ENCODE data around the gene PRKCA. TPM values are rescaled to one million over a fixed set of nuclear protein-coding genes. Genes with fewer than 3 reads are reported as not detected.

The PRKCA gene
- total RNA-seq, 4 donors from 2014 or later = 26.0 to 89.0 (median 32.8) TPM

DNA sequence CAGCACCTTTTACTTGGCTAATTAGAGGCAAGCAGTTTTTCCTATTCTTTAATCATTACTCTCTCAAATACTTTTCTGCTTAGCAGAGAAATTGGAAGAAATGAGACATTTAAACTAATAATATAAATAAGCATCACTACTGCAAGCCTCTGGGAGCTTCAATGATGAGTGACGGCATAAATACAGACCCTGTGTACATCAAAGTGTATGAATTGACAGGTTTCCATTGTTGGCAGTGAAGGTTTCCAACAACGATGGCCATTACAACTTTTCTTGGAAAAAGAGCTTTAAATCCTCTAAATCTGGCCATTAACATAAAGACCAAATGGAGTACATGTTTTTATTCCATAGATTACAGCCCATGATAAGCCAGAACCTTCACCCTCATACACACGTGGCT is 493.1 kb downstream of the PRKCA start:
- WGBS, 2 donors (ENCODE audit: low coverage in 1 of 2) = 68 to 81% methylated on average over 2 to 3 of the region's 3 CpGs
- TF ChIP-seq, protein P1, sequence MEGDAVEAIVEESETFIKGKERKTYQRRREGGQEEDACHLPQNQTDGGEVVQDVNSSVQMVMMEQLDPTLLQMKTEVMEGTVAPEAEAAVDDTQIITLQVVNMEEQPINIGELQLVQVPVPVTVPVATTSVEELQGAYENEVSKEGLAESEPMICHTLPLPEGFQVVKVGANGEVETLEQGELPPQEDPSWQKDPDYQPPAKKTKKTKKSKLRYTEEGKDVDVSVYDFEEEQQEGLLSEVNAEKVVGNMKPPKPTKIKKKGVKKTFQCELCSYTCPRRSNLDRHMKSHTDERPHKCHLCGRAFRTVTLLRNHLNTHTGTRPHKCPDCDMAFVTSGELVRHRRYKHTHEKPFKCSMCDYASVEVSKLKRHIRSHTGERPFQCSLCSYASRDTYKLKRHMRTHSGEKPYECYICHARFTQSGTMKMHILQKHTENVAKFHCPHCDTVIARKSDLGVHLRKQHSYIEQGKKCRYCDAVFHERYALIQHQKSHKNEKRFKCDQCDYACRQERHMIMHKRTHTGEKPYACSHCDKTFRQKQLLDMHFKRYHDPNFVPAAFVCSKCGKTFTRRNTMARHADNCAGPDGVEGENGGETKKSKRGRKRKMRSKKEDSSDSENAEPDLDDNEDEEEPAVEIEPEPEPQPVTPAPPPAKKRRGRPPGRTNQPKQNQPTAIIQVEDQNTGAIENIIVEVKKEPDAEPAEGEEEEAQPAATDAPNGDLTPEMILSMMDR (IDR thresholded peaks at IDR 0.05) = no peak
- TF ChIP-seq POLR2AphosphoS5 (IDR thresholded peaks at IDR 0.05) = no peak
- no peak for TF ChIP-seq POLR2A (IDR thresholded peaks at IDR 0.05)
- no peak for TF ChIP-seq EP300 (IDR thresholded peaks at IDR 0.05)
- H3K27me3 ChIP-seq = no peaks in the 10 kb centered on the region
- no peaks in the 10 kb centered on the region for H3K9me3 ChIP-seq
- ATAC-seq = no peak
- no peak overlapping the region for H3K4me3 ChIP-seq
- no peaks in the 10 kb centered on the region for H3K4me1 ChIP-seq
- H3K36me3 ChIP-seq = peaks cover 0 to 34% of the 10 kb centered on the region in 2 donors
- no peak overlapping the region for H3K27ac ChIP-seq

DNA sequence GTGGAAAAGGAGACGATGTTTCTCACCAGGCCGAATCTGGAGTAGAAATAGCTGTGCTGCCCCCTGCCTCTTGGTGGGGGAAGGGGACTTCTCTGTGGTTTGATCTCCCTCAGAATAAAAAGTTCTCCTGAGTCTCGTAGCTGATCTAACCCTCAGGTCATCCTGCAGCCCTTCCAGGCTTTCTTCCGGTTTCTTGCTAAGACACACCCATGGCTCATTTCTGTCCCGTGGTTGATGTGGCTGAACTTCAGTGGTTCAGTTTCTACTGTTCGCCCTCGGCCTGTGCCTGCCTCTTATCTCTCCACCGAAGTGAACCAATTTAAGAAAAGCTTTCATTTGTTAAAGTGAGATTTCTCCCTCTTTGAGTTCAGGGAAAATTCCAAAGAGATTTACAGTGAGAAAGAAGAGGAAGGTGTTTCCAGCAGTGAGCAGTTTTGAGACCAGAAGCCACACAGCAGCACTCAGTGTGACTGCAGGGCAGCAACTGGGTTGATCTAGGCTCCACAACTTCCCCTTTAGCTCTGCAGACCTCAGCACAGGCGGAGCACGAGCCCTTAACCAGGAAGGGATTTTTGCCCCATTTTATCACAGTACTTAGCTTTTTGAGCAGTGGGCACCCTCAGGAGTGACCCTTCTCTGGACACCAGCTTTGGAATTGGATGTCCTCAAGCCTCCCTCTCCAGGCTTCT is 497.6 kb downstream of the PRKCA start:
- no peaks in the 10 kb centered on the region for H3K4me1 ChIP-seq
- ATAC-seq = peak; percentile 61
- 66 to 87% methylated on average over 3 to 6 of the region's 10 CpGs for WGBS, 2 donors (ENCODE audit: low coverage in 1 of 2)
- H3K4me3 ChIP-seq = no peak overlapping the region
- H3K27me3 ChIP-seq = no peaks in the 10 kb centered on the region
- TF ChIP-seq, protein P1 (IDR thresholded peaks at IDR 0.05) = no peak
- TF ChIP-seq POLR2AphosphoS5 (IDR thresholded peaks at IDR 0.05) = no peak
- H3K27ac ChIP-seq = no peak overlapping the region
- H3K9me3 ChIP-seq = no peaks in the 10 kb centered on the region
- peaks cover 0 to 47% of the 10 kb centered on the region in 2 donors for H3K36me3 ChIP-seq

DNA sequence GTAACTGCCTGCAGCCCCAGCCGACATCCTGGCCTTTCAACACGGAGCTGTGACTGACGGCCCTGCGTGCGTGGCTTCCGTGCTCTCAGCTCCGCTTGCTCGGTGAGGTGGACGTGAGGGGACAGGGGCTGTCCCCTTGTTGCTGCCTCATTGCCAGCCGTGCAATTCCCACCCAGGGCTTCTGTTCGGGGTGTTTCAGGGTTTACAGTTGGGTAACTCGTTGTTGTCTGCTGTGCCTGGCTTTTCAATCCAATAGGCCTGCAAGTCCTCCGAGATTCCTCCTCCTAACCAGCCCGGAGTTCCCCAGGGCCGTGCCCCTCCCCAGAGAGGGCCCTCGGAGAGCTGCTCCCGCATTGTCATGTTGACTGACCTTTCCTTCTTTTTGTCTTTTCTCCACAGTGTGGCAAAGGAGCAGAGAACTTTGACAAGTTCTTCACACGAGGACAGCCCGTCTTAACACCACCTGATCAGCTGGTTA is 501.1 kb downstream of the PRKCA start:
- Histone ChIP-seq H3K4me3 (no peak overlapping the region), H3K9me3 (no peaks in the 10 kb centered on the region), H3K27me3 (no peaks in the 10 kb centered on the region), H3K27ac (no peak overlapping the region), H3K36me3 (peaks cover 0 to 39% of the 10 kb centered on the region in 2 donors), H3K4me1 (no peaks in the 10 kb centered on the region)
- TF ChIP-seq, protein P1 (IDR thresholded peaks at IDR 0.05) = no peak
- TF ChIP-seq EP300 (IDR thresholded peaks at IDR 0.05) (no peak), POLR2A (IDR thresholded peaks at IDR 0.05) (no peak), POLR2AphosphoS5 (IDR thresholded peaks at IDR 0.05) (no peak)
- ATAC-seq = no peak
- WGBS, 2 donors (ENCODE audit: low coverage in 1 of 2) = 79 to 80% methylated on average over 13 to 14 of the region's 19 CpGs

DNA sequence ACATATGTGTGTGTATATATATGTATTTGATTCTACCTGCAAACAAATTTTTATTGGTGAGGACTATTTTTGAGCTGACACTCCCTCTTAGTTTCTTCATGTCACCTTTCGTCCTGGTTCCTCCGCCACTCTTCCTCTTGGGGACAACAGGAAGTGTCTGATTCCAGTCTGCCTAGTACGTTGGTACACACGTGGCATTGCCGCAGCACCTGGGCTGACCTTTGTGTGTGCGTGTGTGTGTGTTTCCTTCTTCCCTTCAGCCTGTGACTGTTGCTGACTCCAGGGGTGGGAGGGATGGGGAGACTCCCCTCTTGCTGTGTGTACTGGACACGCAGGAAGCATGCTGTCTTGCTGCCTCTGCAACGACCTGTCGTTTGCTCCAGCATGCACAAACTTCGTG is 503.2 kb downstream of the PRKCA start:
- no peak overlapping the region for H3K27ac ChIP-seq
- ATAC-seq = no peak
- no peaks in the 10 kb centered on the region for H3K27me3 ChIP-seq
- peaks cover 0 to 39% of the 10 kb centered on the region in 2 donors for H3K36me3 ChIP-seq
- H3K9me3 ChIP-seq = no peaks in the 10 kb centered on the region
- 70 to 85% methylated on average over 4 to 9 of the region's 10 CpGs for WGBS, 2 donors (ENCODE audit: low coverage in 1 of 2)
- H3K4me3 ChIP-seq = no peak overlapping the region
- TF ChIP-seq, protein P1 (IDR thresholded peaks at IDR 0.05) = no peak
- TF ChIP-seq POLR2AphosphoS5 (IDR thresholded peaks at IDR 0.05) (no peak), EP300 (IDR thresholded peaks at IDR 0.05) (no peak), POLR2A (IDR thresholded peaks at IDR 0.05) (no peak)
- H3K4me1 ChIP-seq = no peaks in the 10 kb centered on the region

DNA sequence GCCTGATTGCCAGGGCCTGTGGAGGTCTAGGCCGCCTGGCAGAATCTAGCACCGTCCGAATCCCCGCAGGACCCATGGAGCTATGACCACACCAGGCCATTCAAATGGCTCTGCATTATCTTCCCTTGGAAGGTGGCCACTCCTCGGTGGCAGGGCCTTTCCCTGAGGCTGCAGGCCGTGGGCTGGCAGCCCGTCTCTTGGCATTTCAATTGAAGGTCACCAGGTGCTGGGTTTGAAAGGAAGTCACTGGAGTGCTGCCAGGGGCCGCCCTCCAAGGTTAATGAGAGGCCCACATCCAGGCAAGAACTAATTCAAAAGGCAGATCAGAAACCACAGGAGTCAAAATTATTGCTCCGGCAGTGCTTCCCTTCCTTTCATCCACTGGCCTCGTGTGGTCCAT is 504.8 kb downstream of the PRKCA start:
- H3K27me3 ChIP-seq = no peaks in the 10 kb centered on the region
- H3K4me1 ChIP-seq = no peaks in the 10 kb centered on the region
- no peak overlapping the region for H3K27ac ChIP-seq
- peaks cover 0 to 32% of the 10 kb centered on the region in 2 donors for H3K36me3 ChIP-seq
- no peaks in the 10 kb centered on the region for H3K9me3 ChIP-seq
- ATAC-seq = no peak
- TF ChIP-seq POLR2A (IDR thresholded peaks at IDR 0.05) = no peak
- no peak for TF ChIP-seq EP300 (IDR thresholded peaks at IDR 0.05)
- TF ChIP-seq POLR2AphosphoS5 (IDR thresholded peaks at IDR 0.05) = no peak
- TF ChIP-seq, protein P1 (IDR thresholded peaks at IDR 0.05) = no peak
- 67 to 74% methylated on average over 4 to 6 of the region's 10 CpGs for WGBS, 2 donors (ENCODE audit: low coverage in 1 of 2)
- no peak overlapping the region for H3K4me3 ChIP-seq

Measured in gastroesophageal sphincter (tissue), 4 donors.